ENCODE measurements around the gene CKS2. TPM values are rescaled to one million over a fixed set of nuclear protein-coding genes. Genes with fewer than 3 reads are reported as not detected.

CKS2 gene
- total RNA-seq, 4 donors from 2014 or later, result 2.8 to 16.3 (median 11.2) TPM

DNA sequence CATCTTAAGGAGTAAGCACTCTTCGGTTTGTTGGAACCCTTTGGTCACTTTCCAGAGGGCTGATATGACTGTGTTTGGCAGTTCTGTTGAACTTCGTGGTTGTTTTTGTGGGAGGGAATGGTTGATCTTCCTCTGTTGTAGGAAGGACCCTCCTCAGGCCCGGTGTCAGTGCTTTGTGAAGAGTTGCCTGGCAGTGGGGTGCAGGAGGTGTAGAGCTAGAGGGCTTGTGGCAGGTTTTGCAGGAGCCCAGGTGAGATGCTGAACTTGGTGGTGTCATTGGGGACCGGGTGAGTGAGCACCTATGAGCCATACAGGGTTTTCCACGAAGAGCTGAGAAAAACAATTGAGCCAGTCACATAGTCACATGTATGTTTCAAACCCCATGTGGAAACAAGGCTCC, 34.5 kb downstream of the CKS2 start:
- WGBS, 2 donors, result 93 to 94% methylated on average over 5 of the region's 5 CpGs
- intact Hi-C loops (cut with DNase I), result no loop called here
- TF ChIP-seq, protein P1, sequence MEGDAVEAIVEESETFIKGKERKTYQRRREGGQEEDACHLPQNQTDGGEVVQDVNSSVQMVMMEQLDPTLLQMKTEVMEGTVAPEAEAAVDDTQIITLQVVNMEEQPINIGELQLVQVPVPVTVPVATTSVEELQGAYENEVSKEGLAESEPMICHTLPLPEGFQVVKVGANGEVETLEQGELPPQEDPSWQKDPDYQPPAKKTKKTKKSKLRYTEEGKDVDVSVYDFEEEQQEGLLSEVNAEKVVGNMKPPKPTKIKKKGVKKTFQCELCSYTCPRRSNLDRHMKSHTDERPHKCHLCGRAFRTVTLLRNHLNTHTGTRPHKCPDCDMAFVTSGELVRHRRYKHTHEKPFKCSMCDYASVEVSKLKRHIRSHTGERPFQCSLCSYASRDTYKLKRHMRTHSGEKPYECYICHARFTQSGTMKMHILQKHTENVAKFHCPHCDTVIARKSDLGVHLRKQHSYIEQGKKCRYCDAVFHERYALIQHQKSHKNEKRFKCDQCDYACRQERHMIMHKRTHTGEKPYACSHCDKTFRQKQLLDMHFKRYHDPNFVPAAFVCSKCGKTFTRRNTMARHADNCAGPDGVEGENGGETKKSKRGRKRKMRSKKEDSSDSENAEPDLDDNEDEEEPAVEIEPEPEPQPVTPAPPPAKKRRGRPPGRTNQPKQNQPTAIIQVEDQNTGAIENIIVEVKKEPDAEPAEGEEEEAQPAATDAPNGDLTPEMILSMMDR (IDR thresholded peaks at IDR 0.05), result no peak
- no peak for TF ChIP-seq POLR2A (IDR thresholded peaks at IDR 0.05)
- no peak for DNase-seq
- Histone ChIP-seq H3K27ac (no peak overlapping the region), H3K27me3 (no peaks in the 10 kb centered on the region), H3K9me3 (no peaks in the 10 kb centered on the region), H3K4me3 (replicated peaks in 1 of 3) (no peak overlapping the region), H3K4me1 (no peaks in the 10 kb centered on the region), H3K36me3 (peaks cover 66 to 74% of the 10 kb centered on the region in 2 donors)

DNA sequence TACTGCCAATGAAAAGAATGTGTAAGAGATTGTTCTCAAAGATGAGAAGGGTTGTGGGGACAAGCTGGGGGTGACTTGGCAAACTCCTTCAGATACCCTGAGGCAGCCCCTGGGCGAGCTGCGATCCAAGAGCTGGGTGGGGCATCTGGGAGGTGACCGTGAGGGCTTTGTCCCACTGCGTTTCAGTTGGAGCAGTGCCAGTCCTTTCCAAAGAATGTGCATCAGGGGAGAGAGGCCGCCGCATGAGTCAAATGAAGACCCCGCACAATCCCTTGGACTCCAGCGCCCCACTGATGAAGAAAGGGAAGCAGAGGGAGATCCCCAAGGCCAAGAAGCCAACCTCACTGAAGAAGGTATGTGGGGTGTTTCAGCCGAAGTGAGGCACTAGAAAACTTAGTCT, 35.7 kb downstream of the CKS2 start:
- Histone ChIP-seq H3K4me1 (peaks cover under 1 to 4% of the 10 kb centered on the region in 2 donors), H3K27ac (no peak overlapping the region), H3K9me3 (no peaks in the 10 kb centered on the region), H3K4me3 (replicated peaks in 1 of 3) (no peak overlapping the region), H3K36me3 (peaks cover 69 to 77% of the 10 kb centered on the region in 2 donors), H3K27me3 (no peaks in the 10 kb centered on the region)
- 90 to 91% methylated on average over 9 of the region's 9 CpGs for WGBS, 2 donors
- TF ChIP-seq POLR2A (IDR thresholded peaks at IDR 0.05), result no peak
- TF ChIP-seq, protein P1 (IDR thresholded peaks at IDR 0.05), result no peak
- DNase-seq, result no peak
- intact Hi-C loops (cut with DNase I), result no loop called here

DNA sequence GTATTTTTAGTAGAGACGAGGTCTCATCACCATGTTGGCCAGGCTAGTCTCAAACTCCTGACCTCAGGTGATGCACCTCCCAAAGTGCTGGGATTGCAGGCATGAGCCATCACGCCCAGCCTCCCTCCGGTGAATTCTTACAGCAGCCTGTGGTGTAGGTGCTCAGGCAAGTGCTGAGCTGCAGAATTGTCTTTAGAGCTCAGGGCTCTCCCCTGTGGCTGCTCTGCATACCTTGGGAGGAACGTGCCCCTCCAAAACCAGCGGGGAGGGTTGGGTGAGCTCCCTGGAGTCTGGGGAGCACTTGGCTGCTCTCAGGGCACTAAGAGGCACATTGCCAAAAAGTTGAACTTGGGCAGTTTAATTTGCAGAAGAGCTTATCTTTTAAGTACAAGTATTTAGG, 36.7 kb downstream of the CKS2 start:
- intact Hi-C loops (cut with DNase I), result no loop called here
- peaks cover 64 to 76% of the 10 kb centered on the region in 2 donors for H3K36me3 ChIP-seq
- 64 to 84% methylated on average over 5 of the region's 5 CpGs for WGBS, 2 donors
- no peak overlapping the region for H3K4me3 ChIP-seq (replicated peaks in 1 of 3)
- no peaks in the 10 kb centered on the region for H3K9me3 ChIP-seq
- H3K4me1 ChIP-seq, result peaks cover 9 to 14% of the 10 kb centered on the region in 2 donors
- H3K27me3 ChIP-seq, result no peaks in the 10 kb centered on the region
- TF ChIP-seq, protein P1 (IDR thresholded peaks at IDR 0.05), result no peak
- TF ChIP-seq POLR2A (IDR thresholded peaks at IDR 0.05), result no peak
- peak; percentile 49 to 60 for DNase-seq
- peak overlapping the region in 1 of 3 donors; percentile 6 for H3K27ac ChIP-seq

DNA sequence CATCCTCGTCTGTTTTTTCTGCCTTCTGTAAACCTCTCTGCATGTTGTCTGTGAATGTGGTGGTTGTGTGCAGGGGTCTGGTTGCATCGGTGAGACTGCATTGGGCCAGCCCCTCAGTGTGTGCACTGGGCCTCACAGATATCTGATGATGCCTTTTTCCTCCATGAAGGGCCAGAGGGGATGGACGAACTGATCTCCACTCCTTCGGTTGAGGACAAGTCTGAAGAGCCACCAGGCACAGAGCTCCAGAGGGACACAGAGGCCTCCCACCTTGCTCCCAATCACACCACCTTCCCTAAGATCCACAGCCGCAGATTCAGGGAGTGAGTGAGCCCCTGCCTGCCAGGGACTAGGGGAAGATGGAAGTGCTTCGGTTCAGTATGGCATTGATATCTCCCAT, 38.6 kb downstream of the CKS2 start:
- Histone ChIP-seq H3K4me3 (replicated peaks in 1 of 3) (no peak overlapping the region), H3K27ac (no peak overlapping the region), H3K4me1 (peaks cover 15 to 32% of the 10 kb centered on the region in 2 donors), H3K9me3 (no peaks in the 10 kb centered on the region), H3K36me3 (peaks cover 67 to 78% of the 10 kb centered on the region in 2 donors), H3K27me3 (no peaks in the 10 kb centered on the region)
- WGBS, 2 donors, result 94 to 98% methylated on average over 6 of the region's 6 CpGs
- DNase-seq, result no peak
- TF ChIP-seq, protein P1 (IDR thresholded peaks at IDR 0.05), result no peak
- no peak for TF ChIP-seq POLR2A (IDR thresholded peaks at IDR 0.05)
- intact Hi-C loops (cut with DNase I), result no loop called here

DNA sequence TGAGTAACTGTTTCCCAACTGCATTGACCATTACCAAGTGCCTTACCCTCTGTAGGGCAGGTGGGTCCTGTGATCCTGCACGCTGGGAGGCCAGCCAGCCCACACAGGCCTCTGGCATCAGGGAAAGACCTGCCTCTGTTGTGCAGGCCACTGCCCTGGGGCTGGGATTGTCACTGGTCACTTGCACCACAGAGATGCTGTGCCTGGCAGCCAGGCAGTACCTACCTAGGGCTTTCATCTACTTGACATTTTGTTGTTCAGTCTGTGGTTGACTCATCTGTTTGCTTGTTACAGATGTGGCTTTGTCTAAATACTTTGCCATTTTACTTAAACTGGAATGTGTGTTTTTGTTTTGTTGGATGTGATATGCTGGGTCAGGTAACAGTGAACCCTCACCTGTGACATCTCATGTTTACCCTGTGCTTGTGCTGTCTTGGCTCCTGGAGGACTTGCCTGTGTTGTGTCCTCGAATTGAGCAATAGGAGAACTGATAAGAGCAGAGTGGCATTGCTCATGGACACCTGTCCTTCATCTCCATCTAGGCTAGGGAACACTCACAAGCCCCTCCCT, 40.1 kb downstream of the CKS2 start:
- H3K27ac ChIP-seq, result peak overlapping the region in 1 of 3 donors; percentile 54
- TF ChIP-seq, protein P1 (IDR thresholded peaks at IDR 0.05), result no peak
- no peak for TF ChIP-seq POLR2A (IDR thresholded peaks at IDR 0.05)
- DNase-seq, result no peak

More for the DNA sequence above, 40.1 kb downstream of the CKS2 start:
- intact Hi-C loops (cut with DNase I), result no loop called here
- Histone ChIP-seq H3K4me3 (replicated peaks in 1 of 3) (no peak overlapping the region), H3K4me1 (peaks cover 15 to 32% of the 10 kb centered on the region in 2 donors), H3K27me3 (no peaks in the 10 kb centered on the region), H3K9me3 (no peaks in the 10 kb centered on the region), H3K36me3 (peaks cover 70 to 77% of the 10 kb centered on the region in 2 donors)
- 71 to 95% methylated on average over 2 of the region's 2 CpGs for WGBS, 2 donors
